GM06990 (cell line): ENCODE data around the gene KIAA0232.

Experiments used
- DNase-seq: peaks from one replicate; pipeline ENCODE4 v3.0.0-alpha.2; 2011; ENCODE audit not compliant: insufficient read length; ENCODE audit errors: extremely low read depth
- H3K27me3 ChIP-seq: replicated peaks from 2 replicates; pipeline ENCODE4 v1.6.0; 2011; ENCODE audit warnings: low read length; ENCODE audit not compliant: control insufficient read depth, insufficient read depth
- H3K36me3 ChIP-seq: 2 replicates; pipeline ENCODE4 v1.5.1; 2011; ENCODE audit warnings: low read length; ENCODE audit not compliant: control insufficient read depth, insufficient read depth
- H3K4me3 ChIP-seq: replicated peaks from 2 replicates; pipeline ENCODE4 v1.5.1; 2011; ENCODE audit warnings: low read depth, mild to moderate bottlenecking, control low read depth, low read length
- TF ChIP-seq, protein P1 (sequence below): IDR thresholded peaks from 2 replicates; pipeline ENCODE4 v1.5.1; 2011; ENCODE audit warnings: low read length, control low read depth, mild to moderate bottlenecking, inconsistent platforms; ENCODE audit not compliant: insufficient read depth, poor library complexity, severe bottlenecking

Gene KIAA0232

DNA sequence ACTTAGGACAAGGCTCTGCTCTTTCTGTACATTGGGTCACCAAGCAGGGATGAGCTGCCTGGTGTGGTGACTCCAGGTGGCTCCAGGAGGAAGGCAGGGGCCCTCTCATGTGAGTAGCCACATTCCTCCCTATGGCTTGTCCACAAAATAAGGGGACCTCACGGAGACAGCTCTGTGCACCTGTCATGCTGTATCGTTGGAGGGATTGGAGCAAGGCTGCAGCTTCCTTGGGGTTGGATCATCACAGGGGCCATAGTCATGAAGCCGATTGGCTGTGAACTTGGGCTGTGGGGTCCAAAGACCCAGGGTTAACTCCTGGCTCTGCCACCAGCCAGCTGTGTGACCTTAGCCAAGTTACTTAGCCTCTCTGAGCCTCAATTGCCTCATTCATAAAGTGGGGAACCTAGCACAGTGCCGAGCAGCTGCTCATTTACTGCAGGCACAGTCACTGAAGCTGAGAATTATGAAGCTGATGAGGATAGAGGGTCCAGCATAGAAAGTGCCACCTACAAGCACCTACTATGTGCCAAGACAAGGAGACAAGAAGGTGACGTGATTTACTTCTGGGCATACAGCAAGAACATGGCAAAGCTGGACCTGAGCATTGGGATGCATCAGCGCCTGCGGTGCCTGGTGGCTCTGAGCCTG, 11.8 kb upstream of the KIAA0232 start:
- no peak for DNase-seq
- H3K27me3 ChIP-seq, result no peaks in the 10 kb centered on the region
- H3K36me3 ChIP-seq, result no peaks in the 10 kb centered on the region
- TF ChIP-seq, protein P1, sequence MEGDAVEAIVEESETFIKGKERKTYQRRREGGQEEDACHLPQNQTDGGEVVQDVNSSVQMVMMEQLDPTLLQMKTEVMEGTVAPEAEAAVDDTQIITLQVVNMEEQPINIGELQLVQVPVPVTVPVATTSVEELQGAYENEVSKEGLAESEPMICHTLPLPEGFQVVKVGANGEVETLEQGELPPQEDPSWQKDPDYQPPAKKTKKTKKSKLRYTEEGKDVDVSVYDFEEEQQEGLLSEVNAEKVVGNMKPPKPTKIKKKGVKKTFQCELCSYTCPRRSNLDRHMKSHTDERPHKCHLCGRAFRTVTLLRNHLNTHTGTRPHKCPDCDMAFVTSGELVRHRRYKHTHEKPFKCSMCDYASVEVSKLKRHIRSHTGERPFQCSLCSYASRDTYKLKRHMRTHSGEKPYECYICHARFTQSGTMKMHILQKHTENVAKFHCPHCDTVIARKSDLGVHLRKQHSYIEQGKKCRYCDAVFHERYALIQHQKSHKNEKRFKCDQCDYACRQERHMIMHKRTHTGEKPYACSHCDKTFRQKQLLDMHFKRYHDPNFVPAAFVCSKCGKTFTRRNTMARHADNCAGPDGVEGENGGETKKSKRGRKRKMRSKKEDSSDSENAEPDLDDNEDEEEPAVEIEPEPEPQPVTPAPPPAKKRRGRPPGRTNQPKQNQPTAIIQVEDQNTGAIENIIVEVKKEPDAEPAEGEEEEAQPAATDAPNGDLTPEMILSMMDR, result no peak
- no peak overlapping the region for H3K4me3 ChIP-seq

DNA sequence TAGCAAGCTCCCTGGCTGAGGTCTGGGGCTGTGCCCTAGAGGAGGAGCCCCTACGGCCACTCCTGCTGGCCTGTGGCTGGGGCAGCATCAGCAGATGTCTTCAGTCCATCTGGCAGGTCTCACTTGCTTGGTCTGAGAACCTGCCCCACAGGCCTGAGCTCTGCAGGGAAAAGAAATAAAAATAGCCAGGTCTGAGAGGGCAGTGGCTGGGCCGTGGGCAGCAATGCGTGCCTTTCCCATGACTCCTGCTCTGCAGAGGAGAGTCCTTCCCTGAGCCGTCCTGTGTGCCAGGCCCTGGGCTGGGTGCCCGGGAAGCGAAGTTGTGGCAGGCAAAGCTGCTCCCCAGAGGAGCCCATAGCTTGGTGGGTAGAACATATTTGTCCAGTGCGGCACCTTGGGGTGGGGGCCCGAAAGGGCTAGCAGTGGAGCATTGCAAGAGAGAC, 11.3 kb upstream of the KIAA0232 start:
- Histone ChIP-seq H3K4me3 (no peak overlapping the region), H3K27me3 (no peaks in the 10 kb centered on the region; the same call in 1 of the 2 replicates), H3K36me3 (no peaks in the 10 kb centered on the region)
- no peak for DNase-seq
- TF ChIP-seq, protein P1, result no peak

DNA sequence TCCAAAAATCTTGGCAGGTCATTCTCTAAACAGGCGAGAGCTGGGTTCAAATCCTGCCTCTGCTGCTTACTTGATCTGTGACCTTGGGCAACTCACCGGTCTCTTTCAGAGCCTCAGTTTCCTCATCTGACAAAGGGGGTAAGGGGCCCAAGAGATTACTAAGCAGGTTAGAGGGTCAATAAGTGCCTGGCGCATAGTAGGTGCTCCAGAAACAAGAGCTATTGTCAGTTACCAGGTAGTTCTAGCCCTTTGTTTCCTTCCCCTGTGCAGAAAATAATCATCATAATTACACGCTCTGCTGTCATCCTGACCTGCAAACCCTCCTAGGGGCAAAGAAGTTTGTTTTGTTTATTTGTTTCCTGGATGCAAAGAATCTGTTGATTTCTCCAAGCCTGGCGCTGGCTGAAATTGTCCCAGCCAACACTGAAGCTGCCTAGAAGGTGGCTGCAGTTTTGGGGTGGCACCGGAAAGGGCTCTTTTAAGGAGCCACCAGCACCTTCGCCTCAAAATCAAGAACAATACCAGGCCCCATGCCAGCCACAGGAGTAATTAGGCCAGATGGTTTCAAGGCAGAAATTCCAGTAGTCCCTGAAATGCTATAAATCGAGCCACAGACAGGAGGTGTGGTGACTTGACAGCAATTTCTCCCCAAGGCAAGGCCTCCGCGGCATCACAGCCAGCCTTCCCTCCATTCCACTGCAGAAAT, 10.2 kb upstream of the KIAA0232 start:
- DNase-seq, result no peak
- Histone ChIP-seq H3K36me3 (no peaks in the 10 kb centered on the region), H3K4me3 (no peak overlapping the region), H3K27me3 (no peaks in the 10 kb centered on the region; the same call in none of the 2 replicates)
- TF ChIP-seq, protein P1, result no peak

DNA sequence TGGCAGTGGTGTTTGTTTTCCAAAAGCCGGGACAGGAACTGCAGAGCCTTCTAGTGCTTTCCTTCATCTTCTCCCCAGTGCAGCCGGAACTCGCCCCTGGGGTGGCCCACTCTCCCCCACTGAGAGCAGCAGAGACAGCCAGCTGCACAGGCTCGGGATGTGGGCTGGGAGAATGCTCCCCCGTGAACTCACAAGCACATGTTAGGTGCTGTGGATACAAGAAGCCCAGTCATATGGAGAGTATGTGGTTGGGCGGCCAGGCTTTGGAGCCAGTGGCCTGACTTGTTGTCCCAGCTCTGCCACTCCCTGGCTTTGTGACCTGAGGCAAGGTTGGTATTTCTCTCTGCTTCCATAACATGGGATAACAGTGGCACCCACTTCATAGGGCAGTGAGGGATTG, 9.4 kb upstream of the KIAA0232 start:
- H3K27me3 ChIP-seq, result no peaks in the 10 kb centered on the region; the same call in none of the 2 replicates
- DNase-seq, result no peak
- TF ChIP-seq, protein P1, result no peak
- H3K36me3 ChIP-seq, result no peaks in the 10 kb centered on the region
- no peak overlapping the region for H3K4me3 ChIP-seq

DNA sequence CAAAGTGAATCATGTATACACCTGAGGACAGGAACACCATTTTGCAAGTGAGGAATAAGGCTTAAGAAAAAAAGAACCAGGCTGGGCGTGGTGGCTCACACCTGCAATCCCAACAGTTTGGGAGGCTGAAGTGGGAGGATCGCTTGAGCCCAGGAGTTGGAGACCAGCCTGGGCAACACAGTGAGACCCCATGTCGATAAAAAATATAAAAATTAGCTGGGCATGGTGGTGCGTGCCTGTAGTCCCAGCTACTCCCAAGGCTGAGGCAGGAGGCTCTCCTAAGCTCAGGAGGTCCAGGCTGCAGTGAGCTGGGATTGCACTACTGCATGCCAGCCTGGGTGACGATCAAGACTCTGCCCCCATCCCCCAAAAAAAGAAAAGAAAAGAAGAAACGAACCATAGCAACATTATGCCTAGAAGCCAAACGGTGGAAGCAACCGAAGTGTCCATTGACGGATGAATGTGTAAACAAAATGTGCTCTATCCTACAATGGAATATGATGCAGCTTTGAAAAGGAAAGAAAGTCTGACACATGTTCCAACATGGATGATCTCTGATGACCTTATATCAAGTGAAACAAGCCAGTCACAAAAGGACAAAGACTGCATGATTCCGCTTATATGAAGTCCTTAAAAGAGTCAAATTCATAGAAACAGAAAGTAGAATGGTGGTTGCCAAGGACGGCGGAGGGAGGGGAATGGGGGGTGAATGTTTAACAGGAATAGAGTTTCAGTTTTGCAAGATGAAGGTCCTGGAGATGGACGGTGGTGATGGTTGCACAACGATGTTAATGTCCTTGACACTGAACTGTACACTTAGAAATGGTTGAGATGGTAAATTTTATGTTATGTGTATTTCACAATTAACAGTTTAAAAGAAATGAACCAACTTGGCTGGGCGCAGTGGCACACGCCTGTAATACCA, 8.6 kb upstream of the KIAA0232 start:
- no peak for DNase-seq
- TF ChIP-seq, protein P1, result no peak

More for the DNA sequence above, 8.6 kb upstream of the KIAA0232 start:
- Histone ChIP-seq H3K36me3 (no peaks in the 10 kb centered on the region), H3K4me3 (no peak overlapping the region), H3K27me3 (no peaks in the 10 kb centered on the region; the same call in none of the 2 replicates)
